ENCODE results near the gene RDH8.

Gene RDH8

DNA sequence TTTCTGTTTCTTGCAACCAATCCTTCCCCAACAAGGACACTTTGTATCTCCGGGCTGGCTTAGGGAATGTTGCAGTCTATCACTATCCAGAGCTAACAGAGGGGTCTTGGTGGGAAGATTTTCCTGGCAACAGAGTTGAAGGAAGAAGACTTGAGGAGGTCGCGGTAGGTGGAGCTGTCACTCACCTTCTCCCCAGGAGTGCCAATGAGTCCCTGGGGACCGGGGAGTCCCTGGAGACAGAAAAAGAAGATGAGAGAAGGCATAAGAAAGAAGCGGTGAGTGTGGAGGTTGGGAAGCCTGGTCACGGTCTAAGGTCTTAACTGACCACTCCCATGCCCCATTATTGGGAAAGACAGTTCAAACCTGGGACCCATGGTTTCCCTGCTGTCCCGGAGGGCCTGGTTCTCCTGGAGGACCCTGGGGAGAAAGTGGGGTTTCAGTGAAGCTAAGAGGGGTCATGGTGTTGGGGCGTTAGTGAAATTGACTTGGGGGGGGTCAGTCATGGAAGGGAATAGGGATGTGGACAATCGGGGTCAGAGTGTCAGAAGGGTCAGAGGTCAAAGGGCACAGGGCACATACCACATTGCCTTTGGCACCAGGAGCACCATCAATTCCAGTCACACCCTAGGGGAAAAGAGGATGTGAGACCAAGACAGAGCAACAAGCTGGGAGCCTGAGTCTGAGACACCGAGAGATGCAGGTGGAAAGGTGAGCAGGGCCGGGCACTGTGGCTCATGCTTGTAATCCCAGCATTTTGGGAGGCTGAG, 21.7 kb upstream of the RDH8 start:
- ATAC-seq (replicated peaks; ENCODE audit: extremely low read depth, poor library complexity, severe bottlenecking) (no peak), DNase-seq (ENCODE audit: low spot score in 2 of 2) (no peak)
- Mint-ChIP-seq H3K27me3 (peaks cover 33% of the 10 kb centered on the region), H3K4me1 (no peaks in the 10 kb centered on the region), H3K36me3 (ENCODE audit: insufficient read depth) (peaks cover 2% of the 10 kb centered on the region), H3K4me3 (no peak overlapping the region), H3K27ac (ENCODE audit: low read depth) (no peak overlapping the region), H3K9me3 (no peaks in the 10 kb centered on the region)

- no peak overlapping the region for H3K27ac Mint-ChIP-seq (ENCODE audit: low read depth)
- H3K4me3 Mint-ChIP-seq, result no peak overlapping the region
- H3K36me3 Mint-ChIP-seq (ENCODE audit: insufficient read depth), result peaks cover 1% of the 10 kb centered on the region
- no peak for DNase-seq (ENCODE audit: low spot score in 2 of 2)
- no peak for ATAC-seq (replicated peaks; ENCODE audit: extremely low read depth, poor library complexity, severe bottlenecking)
- H3K9me3 Mint-ChIP-seq, result no peaks in the 10 kb centered on the region
- no peaks in the 10 kb centered on the region for H3K4me1 Mint-ChIP-seq
- peaks cover 52% of the 10 kb centered on the region for H3K27me3 Mint-ChIP-seq
Observed at GRCh38 chr19:9995084-9995483, 18.2 kb upstream of the RDH8 start.

- Mint-ChIP-seq H3K4me1 (no peaks in the 10 kb centered on the region), H3K27ac (ENCODE audit: low read depth) (no peak overlapping the region), H3K27me3 (peaks cover 53% of the 10 kb centered on the region), H3K9me3 (no peaks in the 10 kb centered on the region), H3K36me3 (ENCODE audit: insufficient read depth) (peaks cover 3% of the 10 kb centered on the region), H3K4me3 (no peak overlapping the region)
- ATAC-seq (replicated peaks; ENCODE audit: extremely low read depth, poor library complexity, severe bottlenecking), result no peak
- no peak for DNase-seq (ENCODE audit: low spot score in 2 of 2)
Observed at GRCh38 chr19:9995999-9996398, 17.3 kb upstream of the RDH8 start.

DNA sequence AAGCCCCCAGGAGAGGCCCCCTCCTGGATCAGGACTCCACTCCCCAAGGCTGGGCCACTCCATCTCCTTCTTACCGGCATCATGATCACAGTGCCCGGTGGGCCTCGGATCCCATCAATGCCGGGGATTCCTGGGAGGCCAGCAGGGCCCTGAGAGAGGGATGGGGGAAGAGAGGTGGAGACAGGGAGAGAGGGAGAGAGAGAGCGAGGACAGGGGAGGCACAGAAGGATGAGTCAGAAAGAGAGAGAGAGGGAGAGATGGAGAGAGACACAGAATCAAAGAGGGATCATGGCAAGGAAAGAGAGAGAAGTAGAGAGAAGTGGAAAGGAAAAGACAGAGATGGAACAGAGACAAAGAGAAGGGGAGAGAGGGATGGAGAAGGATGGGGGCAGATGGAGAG, 16.7 kb upstream of the RDH8 start:
- Mint-ChIP-seq H3K4me3 (no peak overlapping the region), H3K9me3 (no peaks in the 10 kb centered on the region), H3K36me3 (ENCODE audit: insufficient read depth) (peaks cover 3% of the 10 kb centered on the region), H3K27me3 (peaks cover 50% of the 10 kb centered on the region), H3K4me1 (no peaks in the 10 kb centered on the region), H3K27ac (ENCODE audit: low read depth) (no peak overlapping the region)
- ATAC-seq (replicated peaks; ENCODE audit: extremely low read depth, poor library complexity, severe bottlenecking) (no peak), DNase-seq (ENCODE audit: low spot score in 2 of 2) (no peak)

GRCh38 chr19:10000171-10000826, 13.0 kb upstream of the RDH8 start:
- ATAC-seq (replicated peaks; ENCODE audit: extremely low read depth, poor library complexity, severe bottlenecking), result no peak
- Mint-ChIP-seq H3K27me3 (peaks cover 67% of the 10 kb centered on the region), H3K9me3 (no peaks in the 10 kb centered on the region), H3K4me1 (peaks cover 5% of the 10 kb centered on the region), H3K27ac (ENCODE audit: low read depth) (no peak overlapping the region), H3K4me3 (no peak overlapping the region), H3K36me3 (ENCODE audit: insufficient read depth) (peaks cover 3% of the 10 kb centered on the region)
- DNase-seq (ENCODE audit: low spot score in 2 of 2), result peak; percentile 24 to 38

GRCh38 chr19:10001899-10002298, 11.4 kb upstream of the RDH8 start:
- H3K36me3 Mint-ChIP-seq (ENCODE audit: insufficient read depth), result peaks cover 5% of the 10 kb centered on the region
- peaks cover 80% of the 10 kb centered on the region for H3K27me3 Mint-ChIP-seq
- DNase-seq (ENCODE audit: low spot score in 2 of 2), result no peak
- ATAC-seq (replicated peaks; ENCODE audit: extremely low read depth, poor library complexity, severe bottlenecking), result no peak
- H3K27ac Mint-ChIP-seq (ENCODE audit: low read depth), result no peak overlapping the region
- H3K4me1 Mint-ChIP-seq, result peaks cover 12% of the 10 kb centered on the region
- H3K4me3 Mint-ChIP-seq, result no peak overlapping the region
- no peaks in the 10 kb centered on the region for H3K9me3 Mint-ChIP-seq

- H3K4me1 Mint-ChIP-seq, result peaks cover 22% of the 10 kb centered on the region
- no peaks in the 10 kb centered on the region for H3K9me3 Mint-ChIP-seq
- no peak for ATAC-seq (replicated peaks; ENCODE audit: extremely low read depth, poor library complexity, severe bottlenecking)
- peaks cover 11% of the 10 kb centered on the region for H3K36me3 Mint-ChIP-seq (ENCODE audit: insufficient read depth)
- no peak for DNase-seq (ENCODE audit: low spot score in 2 of 2)
- no peak overlapping the region for H3K27ac Mint-ChIP-seq (ENCODE audit: low read depth)
- peaks cover 84% of the 10 kb centered on the region for H3K27me3 Mint-ChIP-seq
- no peak overlapping the region for H3K4me3 Mint-ChIP-seq
Observed at GRCh38 chr19:10003271-10003670, 10.0 kb upstream of the RDH8 start.

GRCh38 chr19:10004617-10005016, 8.7 kb upstream of the RDH8 start:
- Mint-ChIP-seq H3K36me3 (ENCODE audit: insufficient read depth) (peaks cover 11% of the 10 kb centered on the region), H3K27me3 (peaks cover 85% of the 10 kb centered on the region), H3K4me1 (peaks cover 32% of the 10 kb centered on the region), H3K27ac (ENCODE audit: low read depth) (no peak overlapping the region), H3K4me3 (no peak overlapping the region), H3K9me3 (no peaks in the 10 kb centered on the region)
- ATAC-seq (replicated peaks; ENCODE audit: extremely low read depth, poor library complexity, severe bottlenecking) (no peak), DNase-seq (ENCODE audit: low spot score in 2 of 2) (no peak)

GRCh38 chr19:10005632-10006334, 7.5 kb upstream of the RDH8 start:
- Mint-ChIP-seq H3K36me3 (ENCODE audit: insufficient read depth) (peaks cover 10% of the 10 kb centered on the region), H3K4me3 (peak overlapping the region; percentile 1), H3K27me3 (peaks cover 84% of the 10 kb centered on the region), H3K9me3 (no peaks in the 10 kb centered on the region), H3K27ac (ENCODE audit: low read depth) (no peak overlapping the region), H3K4me1 (peaks cover 37% of the 10 kb centered on the region)
- ATAC-seq (replicated peaks; ENCODE audit: extremely low read depth, poor library complexity, severe bottlenecking) (no peak), DNase-seq (ENCODE audit: low spot score in 2 of 2) (no peak)

GRCh38 chr19:10006335-10006708, 7.0 kb upstream of the RDH8 start:
- Mint-ChIP-seq H3K27me3 (peaks cover 89% of the 10 kb centered on the region), H3K4me1 (peaks cover 37% of the 10 kb centered on the region), H3K4me3 (peak overlapping the region; percentile 1), H3K27ac (ENCODE audit: low read depth) (no peak overlapping the region), H3K9me3 (no peaks in the 10 kb centered on the region), H3K36me3 (ENCODE audit: insufficient read depth) (peaks cover 10% of the 10 kb centered on the region)
- no peak for DNase-seq (ENCODE audit: low spot score in 2 of 2)
- no peak for ATAC-seq (replicated peaks; ENCODE audit: extremely low read depth, poor library complexity, severe bottlenecking)

GRCh38 chr19:10006752-10007323, 6.4 kb upstream of the RDH8 start:
- peaks cover 89% of the 10 kb centered on the region for H3K27me3 Mint-ChIP-seq
- H3K9me3 Mint-ChIP-seq, result no peaks in the 10 kb centered on the region
- DNase-seq (ENCODE audit: low spot score in 2 of 2) (no peak), ATAC-seq (replicated peaks; ENCODE audit: extremely low read depth, poor library complexity, severe bottlenecking) (no peak)
- peak overlapping the region; percentile 1 for H3K4me3 Mint-ChIP-seq
- H3K4me1 Mint-ChIP-seq, result peaks cover 37% of the 10 kb centered on the region
- peaks cover 10% of the 10 kb centered on the region for H3K36me3 Mint-ChIP-seq (ENCODE audit: insufficient read depth)
- no peak overlapping the region for H3K27ac Mint-ChIP-seq (ENCODE audit: low read depth)

DNA sequence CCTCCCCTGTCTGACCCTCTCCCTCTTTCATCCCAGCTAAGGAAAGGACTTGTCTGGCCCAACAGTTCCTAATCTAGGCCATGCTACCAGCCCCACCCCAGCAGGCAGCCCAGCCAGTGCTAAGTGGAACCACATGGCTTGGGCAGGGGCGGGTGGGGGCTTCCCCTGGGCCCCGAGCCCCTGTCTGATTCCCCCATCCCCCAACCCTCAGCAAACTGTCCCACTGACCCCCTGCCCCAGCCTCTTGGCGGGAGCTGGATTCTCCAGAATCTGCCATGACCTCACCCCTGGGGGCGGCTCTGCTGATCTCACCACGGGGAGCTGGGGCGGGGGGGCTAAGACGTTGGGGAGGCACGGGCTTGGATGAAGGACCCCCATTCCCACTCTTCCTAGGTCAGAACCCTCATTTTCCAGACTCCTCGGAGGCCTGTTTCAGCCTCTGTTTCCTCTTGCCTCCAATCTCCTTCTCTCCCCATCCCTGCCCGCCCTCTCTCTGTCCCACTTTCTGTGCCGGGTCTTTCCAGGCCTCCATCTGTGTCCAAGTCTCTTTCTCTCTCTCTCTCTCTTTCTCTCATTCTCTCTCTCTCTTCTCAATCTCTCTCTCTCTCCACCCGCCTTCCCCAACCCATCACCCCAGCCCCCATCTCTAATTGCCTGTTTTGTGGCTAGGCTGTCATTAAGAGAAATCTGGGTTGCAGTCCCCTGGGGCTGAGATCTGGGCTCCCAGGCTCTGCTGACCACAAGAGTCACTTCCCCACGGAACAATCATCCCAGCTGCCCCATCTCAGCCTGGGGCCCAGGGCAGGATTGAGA, 5.7 kb upstream of the RDH8 start:
- Mint-ChIP-seq H3K36me3 (ENCODE audit: insufficient read depth) (peaks cover 10% of the 10 kb centered on the region), H3K9me3 (no peaks in the 10 kb centered on the region), H3K27me3 (peaks cover 89% of the 10 kb centered on the region), H3K4me1 (peaks cover 37% of the 10 kb centered on the region), H3K27ac (ENCODE audit: low read depth) (no peak overlapping the region), H3K4me3 (no peak overlapping the region)
- ATAC-seq (replicated peaks; ENCODE audit: extremely low read depth, poor library complexity, severe bottlenecking) (no peak), DNase-seq (ENCODE audit: low spot score in 2 of 2) (no peak)
